ENCODE results near the gene SEC16A. TPM values are rescaled to one million over a fixed set of nuclear protein-coding genes. Genes with fewer than 3 reads are reported as not detected.

Gene SEC16A
- total and polyA plus RNA-seq, 8 donors: 14.6 to 105 (median 45.4) TPM

- WGBS, 5 donors: 54 to 76% (median 71%) methylated on average over 9 to 20 of the region's 20 CpGs
- DNase-seq: no peak
- no peaks in the 10 kb centered on the region for H3K27me3 ChIP-seq
- H3K9me3 ChIP-seq: no peaks in the 10 kb centered on the region
- intact Hi-C loops (cut with DNase I; ENCODE audit: low total_unique reads): no loop called here
- peaks cover 83 to 98% (median 91%) of the 10 kb centered on the region in 4 donors for H3K4me1 ChIP-seq
- no peak for TF ChIP-seq EP300 (IDR thresholded peaks at IDR 0.05)
- TF ChIP-seq POLR2AphosphoS5 (IDR thresholded peaks at IDR 0.05): no peak
- TF ChIP-seq CTCF (IDR thresholded peaks at IDR 0.05): no peak
- no peak for TF ChIP-seq POLR2A (IDR thresholded peaks at IDR 0.05)
- peaks cover 0 to 9% (median 0%) of the 10 kb centered on the region in 4 donors for H3K36me3 ChIP-seq
- peak overlapping the region in 2 of 5 donors; percentile 39 to 82 for H3K27ac ChIP-seq
- H3K4me3 ChIP-seq: peak overlapping the region in 1 of 4 donors; percentile 6
Measured at GRCh38 chr9:136530461-136531089, 47.7 kb upstream of the SEC16A start.

- Histone ChIP-seq H3K4me3 (peak overlapping the region in 1 of 4 donors; percentile 1), H3K4me1 (peaks cover 84 to 99% (median 93%) of the 10 kb centered on the region in 4 donors), H3K9me3 (no peaks in the 10 kb centered on the region), H3K27ac (peak overlapping the region in 3 of 5 donors; percentile 23 to 82 (median 39)), H3K36me3 (peaks cover 0 to 9% (median 0%) of the 10 kb centered on the region in 4 donors), H3K27me3 (no peaks in the 10 kb centered on the region)
- TF ChIP-seq CTCF (IDR thresholded peaks at IDR 0.05) (no peak), POLR2AphosphoS5 (IDR thresholded peaks at IDR 0.05) (no peak), EP300 (IDR thresholded peaks at IDR 0.05) (no peak), POLR2A (IDR thresholded peaks at IDR 0.05) (no peak)
- intact Hi-C loops (cut with DNase I; ENCODE audit: low total_unique reads): no loop called here
- WGBS, 5 donors: 58 to 74% (median 68%) methylated on average over 17 to 40 of the region's 40 CpGs
- peak in 1 of 2 donors; percentile 60 for DNase-seq
Measured at GRCh38 chr9:136529516-136530460, 46.9 kb upstream of the SEC16A start.

GRCh38 chr9:136528716-136529341 lies 46.0 kb upstream of the SEC16A start:
- no peaks in the 10 kb centered on the region for H3K27me3 ChIP-seq
- H3K4me3 ChIP-seq: peak overlapping the region in 1 of 4 donors; percentile 1
- TF ChIP-seq POLR2A (IDR thresholded peaks at IDR 0.05): no peak
- TF ChIP-seq POLR2AphosphoS5 (IDR thresholded peaks at IDR 0.05): no peak
- no peak for TF ChIP-seq EP300 (IDR thresholded peaks at IDR 0.05)
- no peak for TF ChIP-seq CTCF (IDR thresholded peaks at IDR 0.05)
- 83 to 93% (median 89%) methylated on average over 8 to 12 of the region's 12 CpGs for WGBS, 5 donors
- intact Hi-C loops (cut with DNase I; ENCODE audit: low total_unique reads): no loop called here
- peak overlapping the region in 2 of 5 donors; percentile 20 to 82 for H3K27ac ChIP-seq
- DNase-seq: no peak
- H3K4me1 ChIP-seq: peaks cover 76 to 96% (median 84%) of the 10 kb centered on the region in 4 donors
- H3K9me3 ChIP-seq: no peaks in the 10 kb centered on the region
- H3K36me3 ChIP-seq: peaks cover 0 to 7% (median under 1%) of the 10 kb centered on the region in 4 donors

Data from stomach (tissue), 9 donors.